ENCODE data around the gene CDC26.

- TF ChIP-seq CEBPB (IDR thresholded peaks at IDR 0.05) (no peak), REST (IDR thresholded peaks at IDR 0.05; ENCODE audit: low read depth) (no peak), RAD21 (IDR thresholded peaks at IDR 0.05; ENCODE audit: low read depth) (no peak), TCF12 (IDR thresholded peaks at IDR 0.05; ENCODE audit: low read depth) (no peak), MAX (IDR thresholded peaks at IDR 0.05) (no peak), TAF1 (IDR thresholded peaks at IDR 0.05; ENCODE audit: low read depth) (no peak), YY1 (IDR thresholded peaks at IDR 0.05; ENCODE audit: low read depth) (no peak), CREB1 (IDR thresholded peaks at IDR 0.05; ENCODE audit: low read depth) (no peak)
- TF ChIP-seq, protein P1, sequence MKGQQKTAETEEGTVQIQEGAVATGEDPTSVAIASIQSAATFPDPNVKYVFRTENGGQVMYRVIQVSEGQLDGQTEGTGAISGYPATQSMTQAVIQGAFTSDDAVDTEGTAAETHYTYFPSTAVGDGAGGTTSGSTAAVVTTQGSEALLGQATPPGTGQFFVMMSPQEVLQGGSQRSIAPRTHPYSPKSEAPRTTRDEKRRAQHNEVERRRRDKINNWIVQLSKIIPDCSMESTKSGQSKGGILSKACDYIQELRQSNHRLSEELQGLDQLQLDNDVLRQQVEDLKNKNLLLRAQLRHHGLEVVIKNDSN (IDR thresholded peaks at IDR 0.05): no peak
These were observed 3.5 kb upstream of the CDC26 start for GRCh38 chr9:113278840-113279239.

Measured in Ishikawa (cell line).